Measurements from ENCODE around the gene RABEP2. TPM values are rescaled to one million over a fixed set of nuclear protein-coding genes. Genes with fewer than 3 reads are reported as not detected.
A peak's percentile ranks its signal among the peaks of the same experiment; 100 is the strongest.

The RABEP2 gene
- total RNA-seq, 1 donor: 27.4 TPM

GRCh38 chr16:28925386-28926228, 569 bp upstream of the RABEP2 start:
- H3K4me3 ChIP-seq (ENCODE audit: low read depth, low read length): peak overlapping the region; percentile 82
- peak; percentile 6 for TF ChIP-seq CTCF (IDR thresholded peaks at IDR 0.05; ENCODE audit: insufficient read depth, low read length)
- peak; percentile 84 for DNase-seq (ENCODE audit: low read depth)

DNA sequence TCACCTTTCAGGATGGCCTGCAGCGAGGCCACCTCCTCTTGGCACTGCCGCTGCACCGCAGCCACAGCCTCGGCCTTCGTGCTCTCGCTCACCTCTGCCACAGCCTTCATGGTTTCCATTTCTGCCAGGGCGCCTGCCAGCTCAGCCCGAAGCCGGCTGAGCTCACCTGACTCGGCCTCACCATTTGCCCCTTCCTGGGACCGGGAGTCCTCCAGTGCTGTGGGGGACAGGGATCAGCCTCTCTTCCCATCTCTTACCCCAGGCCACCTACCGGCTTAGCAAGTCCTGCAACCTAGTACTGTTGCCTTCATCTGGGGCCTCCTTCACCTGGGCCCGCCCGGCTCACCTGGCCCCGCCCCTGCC, 658 bp downstream of the RABEP2 start:
- DNase-seq (ENCODE audit: low read depth): no peak
- no peak for TF ChIP-seq CTCF (IDR thresholded peaks at IDR 0.05; ENCODE audit: insufficient read depth, low read length)
- peak overlapping the region; percentile 82 for H3K4me3 ChIP-seq (ENCODE audit: low read depth, low read length)

GRCh38 chr16:28923652-28924398, 1.2 kb downstream of the RABEP2 start:
- TF ChIP-seq CTCF (IDR thresholded peaks at IDR 0.05; ENCODE audit: insufficient read depth, low read length): no peak
- peak overlapping the region; percentile 82 for H3K4me3 ChIP-seq (ENCODE audit: low read depth, low read length)
- DNase-seq (ENCODE audit: low read depth): no peak

- TF ChIP-seq CTCF (IDR thresholded peaks at IDR 0.05; ENCODE audit: insufficient read depth, low read length): no peak
- no peak overlapping the region for H3K4me3 ChIP-seq (ENCODE audit: low read depth, low read length)
- no peak for DNase-seq (ENCODE audit: low read depth)
Observed at GRCh38 chr16:28923231-28923587, 1.8 kb downstream of the RABEP2 start.

GRCh38 chr16:28918698-28919097, 6.3 kb downstream of the RABEP2 start:
- no peak overlapping the region for H3K4me3 ChIP-seq (ENCODE audit: low read depth, low read length)
- no peak for DNase-seq (ENCODE audit: low read depth)
- TF ChIP-seq CTCF (IDR thresholded peaks at IDR 0.05; ENCODE audit: insufficient read depth, low read length): no peak

- no peak for DNase-seq (ENCODE audit: low read depth)
- TF ChIP-seq CTCF (IDR thresholded peaks at IDR 0.05; ENCODE audit: insufficient read depth, low read length): no peak
- H3K4me3 ChIP-seq (ENCODE audit: low read depth, low read length): no peak overlapping the region
Observed at GRCh38 chr16:28917095-28917494, 7.9 kb downstream of the RABEP2 start.

All from fibroblast of the aortic adventitia (primary cell).